Neural cell (in vitro differentiated cells): ENCODE data around the gene VAV2.

Source experiments
- CTCF ChIP-seq: fragments of 450-650 bp; IDR thresholded peaks from 2 replicates; pipeline ENCODE4 v1.5.1; 2014; ENCODE audit warnings: antibody characterized with exemption, mild to moderate bottlenecking, moderate library complexity; ENCODE audit not compliant: poor library complexity, severe bottlenecking
- EP300 ChIP-seq: fragments of 450-650 bp; conservative IDR thresholded peaks from 2 replicates; pipeline ENCODE4 v1.6.1; 2014; ENCODE audit warnings: antibody characterized with exemption, mild to moderate bottlenecking, moderate library complexity; ENCODE audit not compliant: poor library complexity, severe bottlenecking
- MXI1 ChIP-seq: fragments of 450-650 bp; conservative IDR thresholded peaks from 2 replicates; pipeline ENCODE4 v1.6.1; 2014; ENCODE audit warnings: antibody characterized with exemption, mild to moderate bottlenecking; ENCODE audit not compliant: poor library complexity, severe bottlenecking
- POLR2AphosphoS5 ChIP-seq: IDR thresholded peaks from 2 replicates; pipeline ENCODE4 v1.6.1; 2012
- RAD21 ChIP-seq: fragments of 450-650 bp; conservative IDR thresholded peaks from 2 replicates; pipeline ENCODE4 v1.6.1; 2014; ENCODE audit warnings: antibody characterized with exemption, mild to moderate bottlenecking, moderate library complexity
- TAF1 ChIP-seq: IDR thresholded peaks from 2 replicates; pipeline ENCODE4 v1.6.1; 2012; ENCODE audit warnings: low read depth

- TF ChIP-seq POLR2AphosphoS5, result no peak
- TF ChIP-seq CTCF, result no peak
- TF ChIP-seq EP300, result no peak
- no peak for TF ChIP-seq RAD21
- TF ChIP-seq MXI1, result no peak
- no peak for TF ChIP-seq TAF1
These were observed 125.2 kb downstream of the VAV2 start for GRCh38 chr9:133866946-133867345.
